NB4 (cell line): Measurements from ENCODE around the gene SMC1B.

Source experiments
- TF ChIP-seq, protein P1 (sequence below): IDR thresholded peaks from one replicate; pipeline ENCODE4 v1.5.1; 2012; ENCODE audit warnings: low read depth, low read length
- TF ChIP-seq, protein P2 (sequence below): IDR thresholded peaks from 2 replicates; pipeline ENCODE4 v1.6.1; 2011; ENCODE audit warnings: low read depth, low read length

DNA sequence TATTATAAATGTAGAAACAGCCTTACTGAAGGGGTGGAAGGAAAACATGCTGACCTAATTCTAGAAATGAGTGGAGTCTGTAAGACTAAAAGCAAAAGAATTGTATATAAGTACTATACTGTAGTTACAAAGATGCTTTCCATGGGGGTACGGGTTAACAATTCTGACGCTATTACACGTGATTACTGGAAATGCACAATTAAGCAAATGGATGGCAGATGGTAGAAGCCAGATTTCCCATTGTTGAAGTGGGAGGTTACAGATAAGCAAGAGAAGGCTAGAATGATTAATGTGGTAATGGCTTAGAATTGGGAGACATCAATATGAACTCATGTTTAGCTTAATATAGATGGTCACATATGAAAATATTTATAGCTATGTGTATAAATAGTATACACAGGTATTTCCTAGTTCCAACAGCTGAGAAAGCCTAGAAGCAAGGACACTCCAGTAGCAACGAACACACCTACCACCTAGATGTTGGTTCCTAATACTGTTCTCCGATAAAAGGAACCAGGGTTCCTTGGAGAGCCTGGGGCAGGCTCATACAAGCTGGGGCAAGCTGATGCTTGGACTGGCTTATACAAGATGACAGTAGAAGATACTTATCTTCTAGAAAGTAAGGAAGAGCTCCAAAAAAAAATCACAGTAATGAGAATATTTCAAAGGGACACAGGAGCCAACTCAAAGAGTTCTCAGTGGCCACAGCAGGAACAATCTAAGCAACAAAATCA is 13.5 kb downstream of the SMC1B start:
- TF ChIP-seq, protein P1, sequence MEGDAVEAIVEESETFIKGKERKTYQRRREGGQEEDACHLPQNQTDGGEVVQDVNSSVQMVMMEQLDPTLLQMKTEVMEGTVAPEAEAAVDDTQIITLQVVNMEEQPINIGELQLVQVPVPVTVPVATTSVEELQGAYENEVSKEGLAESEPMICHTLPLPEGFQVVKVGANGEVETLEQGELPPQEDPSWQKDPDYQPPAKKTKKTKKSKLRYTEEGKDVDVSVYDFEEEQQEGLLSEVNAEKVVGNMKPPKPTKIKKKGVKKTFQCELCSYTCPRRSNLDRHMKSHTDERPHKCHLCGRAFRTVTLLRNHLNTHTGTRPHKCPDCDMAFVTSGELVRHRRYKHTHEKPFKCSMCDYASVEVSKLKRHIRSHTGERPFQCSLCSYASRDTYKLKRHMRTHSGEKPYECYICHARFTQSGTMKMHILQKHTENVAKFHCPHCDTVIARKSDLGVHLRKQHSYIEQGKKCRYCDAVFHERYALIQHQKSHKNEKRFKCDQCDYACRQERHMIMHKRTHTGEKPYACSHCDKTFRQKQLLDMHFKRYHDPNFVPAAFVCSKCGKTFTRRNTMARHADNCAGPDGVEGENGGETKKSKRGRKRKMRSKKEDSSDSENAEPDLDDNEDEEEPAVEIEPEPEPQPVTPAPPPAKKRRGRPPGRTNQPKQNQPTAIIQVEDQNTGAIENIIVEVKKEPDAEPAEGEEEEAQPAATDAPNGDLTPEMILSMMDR, result no peak
- TF ChIP-seq, protein P2, sequence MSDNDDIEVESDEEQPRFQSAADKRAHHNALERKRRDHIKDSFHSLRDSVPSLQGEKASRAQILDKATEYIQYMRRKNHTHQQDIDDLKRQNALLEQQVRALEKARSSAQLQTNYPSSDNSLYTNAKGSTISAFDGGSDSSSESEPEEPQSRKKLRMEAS, result no peak
